GM19328 (cell line): ENCODE data around the gene PRRT3.

Experiments used
- ATAC-seq: cut with Tn5 transposase; IDR thresholded peaks from one replicate; pipeline ENCODE4 v1.9.1; 2021; ENCODE audit warnings: mild to moderate bottlenecking, moderate library complexity; ENCODE audit not compliant: unreplicated experiment

PRRT3 gene

GRCh38 chr3:9951962-9952805 lies at the start of gene PRRT3:
Gene PRRT3 (minus strand): TSS chr3:9952408. CDS start chr3:9950115, 2,293 bp downstream.
- peak; percentile 64 for ATAC-seq

DNA sequence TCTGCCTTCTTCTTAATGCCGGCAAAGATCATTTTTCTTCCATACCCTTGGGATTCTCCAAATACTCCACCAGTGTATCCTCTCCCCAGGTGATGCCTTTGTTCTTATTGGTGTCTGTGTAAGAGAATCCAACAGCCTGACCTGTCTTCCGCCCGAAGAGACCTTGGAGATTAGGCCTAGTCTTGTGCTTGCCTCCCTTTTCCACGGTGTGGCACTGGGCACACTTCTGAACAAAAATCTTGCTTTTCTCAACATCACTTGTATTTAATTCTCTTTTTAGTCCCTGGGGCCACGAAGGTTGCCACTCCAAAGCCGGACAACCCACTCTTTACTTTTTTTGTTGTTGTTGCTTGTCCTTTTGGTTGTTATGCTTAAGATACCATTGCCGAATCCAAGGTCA lies 48.5 kb upstream of the PRRT3 start:
- ATAC-seq: no peak

- no peak for ATAC-seq
These were observed 42.1 kb upstream of the PRRT3 start for GRCh38 chr3:9994086-9994844.

DNA sequence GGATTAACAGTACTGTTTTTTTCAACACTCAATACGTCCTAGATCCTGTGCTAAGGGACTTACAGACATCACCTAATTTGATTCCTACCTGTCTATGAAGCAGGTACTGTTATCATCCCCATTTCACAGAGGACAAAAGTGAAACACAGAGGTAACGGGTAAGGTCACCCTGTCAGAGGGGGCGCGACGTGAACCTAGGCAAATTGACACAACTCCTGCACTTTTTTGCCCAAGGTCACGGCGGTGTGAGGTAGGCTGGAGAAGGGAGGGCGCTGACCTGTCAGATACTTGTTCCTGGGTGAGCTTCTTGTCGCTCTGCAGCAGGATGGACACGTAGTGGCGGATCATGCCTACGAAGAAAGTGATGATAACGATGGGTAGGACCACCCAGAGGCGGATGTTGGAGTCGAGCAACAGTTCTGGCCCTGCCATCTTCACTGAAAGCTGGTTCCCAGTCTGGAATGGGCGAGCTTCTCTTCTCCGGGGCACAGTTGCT lies 34.1 kb upstream of the PRRT3 start:
- ATAC-seq: peak; percentile 28

DNA sequence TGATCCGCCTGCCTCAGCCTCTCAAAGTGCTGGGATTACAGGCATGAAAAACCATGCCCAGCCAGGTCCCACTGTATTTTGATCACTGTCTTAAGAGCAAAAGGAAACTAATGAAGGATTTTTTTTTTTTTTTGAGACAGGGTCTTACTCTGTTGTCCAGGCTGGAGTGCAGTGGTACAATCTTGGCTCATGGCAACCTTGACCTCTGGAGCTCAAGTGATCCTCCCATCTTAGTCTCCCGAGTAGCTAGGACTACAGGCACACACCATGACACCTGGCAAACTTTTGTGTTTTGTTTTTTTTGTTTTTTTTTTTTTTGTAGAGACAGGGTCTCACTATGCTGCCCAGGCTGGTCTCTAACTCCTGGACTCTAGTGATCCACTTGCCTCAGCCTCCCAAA lies 28.0 kb upstream of the PRRT3 start:
- ATAC-seq: no peak

- no peak for ATAC-seq
These were observed 26.6 kb upstream of the PRRT3 start for GRCh38 chr3:9978710-9979305.

GRCh38 chr3:9976721-9977709 lies 24.8 kb upstream of the PRRT3 start:
- no peak for ATAC-seq

GRCh38 chr3:9970020-9970652 lies 17.9 kb upstream of the PRRT3 start:
- no peak for ATAC-seq

DNA sequence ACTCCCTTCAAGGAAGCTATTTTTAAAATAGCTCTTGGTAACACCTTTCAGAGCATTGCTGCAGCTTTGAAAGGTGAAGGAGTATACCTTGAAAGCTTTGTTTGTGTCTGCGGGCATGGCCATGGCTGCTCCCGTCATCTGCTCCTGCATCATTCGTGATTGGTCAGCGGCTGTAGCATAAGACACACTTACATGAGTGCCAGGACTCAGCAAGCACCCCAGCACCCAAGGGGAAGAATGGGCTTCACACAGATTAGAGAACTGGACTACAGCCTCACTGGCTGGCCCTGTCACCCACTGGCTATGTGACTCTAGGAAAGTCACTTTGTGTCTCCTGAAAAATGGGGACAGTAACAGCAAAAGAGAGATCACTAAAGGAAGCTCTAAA lies 17.4 kb upstream of the PRRT3 start:
- no peak for ATAC-seq

DNA sequence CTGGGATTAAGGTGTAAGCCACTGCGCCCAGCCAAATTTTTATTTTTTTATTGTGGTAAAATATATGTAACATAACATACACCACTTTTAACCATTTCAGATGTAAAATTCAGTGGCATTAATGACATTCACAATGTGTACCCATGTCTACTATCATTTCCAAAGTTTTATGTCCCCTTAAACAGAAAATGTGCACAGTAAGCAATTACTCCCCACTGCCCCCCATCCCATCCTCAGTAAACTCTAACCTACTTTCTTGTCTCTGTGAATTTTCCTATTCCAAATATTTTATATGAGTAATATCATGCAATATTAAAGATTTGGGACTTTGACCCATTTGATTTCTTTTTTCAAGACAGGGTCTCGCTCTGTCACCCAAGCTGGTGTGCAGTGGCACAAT lies 14.6 kb upstream of the PRRT3 start:
- ATAC-seq: no peak

GRCh38 chr3:9965200-9965875 lies 13.1 kb upstream of the PRRT3 start:
- ATAC-seq: no peak

DNA sequence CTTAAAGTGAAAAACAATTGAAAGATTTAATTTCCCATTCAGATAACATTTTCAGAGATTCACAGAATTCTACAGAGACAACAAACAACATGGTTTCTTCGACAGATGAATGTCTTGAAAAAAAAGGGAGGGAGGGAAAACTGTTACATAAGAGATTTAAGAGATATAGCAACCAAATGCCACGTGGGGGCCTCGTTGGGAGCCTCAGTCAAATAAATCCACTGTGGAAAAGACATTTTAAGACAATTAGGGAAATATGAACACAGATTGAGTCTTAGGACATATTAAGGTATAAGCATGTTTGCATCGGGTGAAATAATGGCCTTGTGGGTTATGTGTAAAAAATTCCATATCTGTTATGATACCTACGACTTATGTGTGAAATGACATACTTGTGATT lies 5.0 kb upstream of the PRRT3 start:
- ATAC-seq: no peak

DNA sequence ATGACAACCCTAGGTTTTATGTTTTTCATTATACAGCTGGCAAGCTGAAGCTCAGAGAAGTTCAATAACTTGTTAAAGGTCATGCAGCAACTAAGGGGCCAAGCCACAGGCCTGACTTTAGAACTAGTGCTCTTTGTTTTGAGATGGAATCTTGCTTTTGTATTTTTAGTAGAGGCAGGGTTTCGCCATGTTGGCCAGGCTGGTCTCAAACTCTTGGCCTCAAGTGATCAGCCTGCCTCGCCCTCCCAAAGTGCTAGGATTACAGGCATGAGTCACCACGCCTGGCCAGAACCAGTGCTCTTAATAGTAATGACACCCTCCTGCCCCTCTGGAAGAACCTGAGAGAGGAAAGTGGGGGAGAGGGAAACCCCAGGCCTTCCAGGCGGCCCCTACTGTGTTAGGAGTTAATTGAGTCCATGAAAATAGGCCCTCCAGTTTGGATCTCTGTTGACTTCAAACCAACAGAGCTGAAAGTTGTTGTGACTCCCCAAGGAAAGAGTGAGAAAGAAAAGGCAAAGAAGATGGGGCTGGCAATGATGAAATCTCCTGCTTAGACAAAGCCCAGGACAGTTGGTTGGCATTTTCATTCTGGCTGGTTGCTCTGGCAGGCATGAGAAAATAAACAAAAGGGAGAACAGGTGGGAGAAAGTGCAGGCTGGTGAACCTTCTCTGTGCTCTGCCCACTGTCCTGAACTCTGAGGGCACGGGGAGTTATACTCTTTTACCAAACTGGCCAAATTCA lies 3.6 kb upstream of the PRRT3 start:
- no peak for ATAC-seq

DNA sequence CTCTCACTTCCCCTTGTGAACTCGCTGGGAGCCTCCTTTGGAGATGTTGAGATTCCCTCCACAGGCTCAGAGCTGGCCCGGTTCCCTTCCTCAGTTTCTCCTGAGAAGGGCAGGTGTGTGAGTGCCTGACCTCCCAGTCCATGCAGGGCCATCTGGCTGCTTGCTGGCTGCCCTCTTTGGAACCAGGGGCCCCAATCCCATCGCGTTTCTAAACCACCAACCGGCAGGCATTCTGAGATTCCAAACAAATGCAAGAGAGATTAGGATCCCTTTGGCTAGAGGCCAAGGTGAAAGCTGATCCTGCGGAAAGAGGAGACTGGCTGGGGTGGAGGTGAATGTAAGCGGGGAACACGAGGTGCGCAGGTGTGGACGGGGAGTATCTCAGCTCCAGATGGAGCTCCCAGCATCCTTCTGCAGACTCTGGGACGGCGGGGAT lies 2.9 kb upstream of the PRRT3 start:
- no peak for ATAC-seq

- no peak for ATAC-seq
These were observed 628 bp downstream of the PRRT3 start for GRCh38 chr3:9951598-9951961.

GRCh38 chr3:9951126-9951525 lies 1.1 kb downstream of the PRRT3 start:
- no peak for ATAC-seq

- no peak for ATAC-seq
These were observed 2.6 kb downstream of the PRRT3 start for GRCh38 chr3:9949626-9950025.

DNA sequence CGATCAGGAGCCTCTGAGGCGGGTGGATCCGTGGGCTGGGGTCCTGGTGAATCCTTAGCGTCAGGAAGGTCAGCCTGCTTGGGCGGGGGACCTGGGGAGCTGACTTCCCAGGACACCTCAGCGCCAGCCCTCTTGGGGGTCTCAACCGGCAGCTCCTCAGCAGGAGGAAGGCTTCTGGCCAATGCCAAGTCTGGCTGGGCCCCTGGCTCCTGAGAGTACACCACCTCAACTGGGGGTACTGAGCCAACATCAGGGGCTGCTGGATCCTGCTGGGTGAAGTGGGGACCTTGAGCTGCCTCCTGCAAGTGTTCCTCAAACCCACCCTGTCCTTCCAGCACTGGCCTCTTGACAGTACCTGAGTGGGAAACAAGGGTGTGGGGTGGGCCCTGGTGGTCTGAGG lies 3.1 kb downstream of the PRRT3 start:
- no peak for ATAC-seq

DNA sequence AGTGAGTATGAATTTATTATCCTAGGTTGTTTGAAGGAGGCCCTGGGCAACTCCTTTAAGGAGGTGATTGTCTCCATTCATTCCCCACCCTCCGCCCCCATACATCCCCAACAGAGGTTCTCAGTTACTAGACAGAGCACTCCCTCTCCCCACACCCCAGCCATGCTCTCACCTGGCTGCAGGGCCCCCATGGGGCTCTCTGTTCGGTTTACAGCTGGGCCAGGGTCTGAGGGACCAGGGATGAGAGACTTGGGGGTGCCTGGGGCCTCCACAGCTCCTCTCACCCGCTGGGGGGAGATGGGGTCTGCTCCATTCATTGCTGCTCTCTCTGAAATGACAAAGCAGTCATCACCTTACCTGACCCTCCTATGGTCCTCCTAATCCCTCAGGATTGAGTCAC lies 3.6 kb downstream of the PRRT3 start:
- no peak for ATAC-seq
